SK-N-SH (cell line): Measurements from ENCODE around the gene OR2L13. TPM values are rescaled to one million over a fixed set of nuclear protein-coding genes. Genes with fewer than 3 reads are reported as not detected.

Source experiments
- CTCF ChIA-PET: fragments of 300-600, 350-600 bp; formaldehyde crosslinking; extraction: SDS; loops from one replicate; lab custom pipeline; 2021; lab: Yijun Ruan, JAX
- POLR2A ChIA-PET: fragments of 350-600 bp; sonication (Branson Sonifier 250); formaldehyde crosslinking; extraction: SDS; loops from one replicate; lab custom pipeline; 2020; ENCODE audit warnings: antibody characterized with exemption, inconsistent platforms; lab: Yijun Ruan, JAX
- DNase-seq: peaks from one replicate; pipeline ENCODE4 v3.0.0; 2012
- H2AFZ ChIP-seq: fragments of 200-600 bp; sonication (generic); 2 replicates; pipeline ENCODE4 v1.8.1; 2016; ENCODE audit warnings: antibody characterized with exemption, mild to moderate bottlenecking, low read depth
- H3F3A ChIP-seq: fragments of 200-600 bp; sonication (generic); replicated peaks from 2 replicates; pipeline ENCODE3; 2016; ENCODE audit warnings: antibody characterized with exemption, mild to moderate bottlenecking; ENCODE audit not compliant: insufficient read depth
- H3K27ac ChIP-seq, 2 experiments: fragments of 200-500 bp in 1 of 2; fragments of 200-600 bp in 1 of 2; sonication (Bioruptor generic) in 1 of 2; sonication (generic), shearing (Covaris generic) in 1 of 2; 2 replicates each; pipeline versions ENCODE4 v1.5.1 to v1.6.1; 2014 to 2016; ENCODE audit warnings: low read depth in 2 of 2, inconsistent platforms in 1 of 2, low read length in 1 of 2, mild to moderate bottlenecking in 1 of 2, mixed read lengths in 1 of 2
- H3K27me3 ChIP-seq: fragments of 200-600 bp; sonication (generic), shearing (Covaris generic); 2 replicates; pipeline ENCODE4 v1.6.1; 2016; ENCODE audit warnings: mixed run types; ENCODE audit not compliant: insufficient read depth
- H3K36me3 ChIP-seq, 2 experiments: fragments of 200-500 bp in 1 of 2; fragments of 200-600 bp in 1 of 2; sonication (Bioruptor generic) in 1 of 2; sonication (generic) in 1 of 2; replicated peaks in 1 of 2; 2 replicates each; pipeline versions ENCODE3 to v1.5.1; 2014 to 2016; ENCODE audit warnings: low read length in 1 of 2, mild to moderate bottlenecking in 1 of 2; ENCODE audit not compliant: insufficient read depth in 2 of 2, control insufficient read depth in 1 of 2
- H3K4me1 ChIP-seq, 2 experiments: fragments of 200-500 bp in 1 of 2; fragments of 200-600 bp in 1 of 2; sonication (Bioruptor generic) in 1 of 2; sonication (generic), shearing (Covaris generic) in 1 of 2; 2 replicates each; pipeline versions ENCODE4 v1.5.1 to v1.6.1; 2014 to 2016; ENCODE audit warnings: low read depth in 1 of 2, low read length in 1 of 2, mixed run types in 1 of 2; ENCODE audit not compliant: insufficient read depth in 2 of 2, control insufficient read depth in 1 of 2
- H3K4me2 ChIP-seq: fragments of 200-600 bp; sonication (generic), shearing (Covaris generic); 2 replicates; pipeline ENCODE4 v1.6.1; 2017; ENCODE audit warnings: mixed run types
- H3K4me3 ChIP-seq, 2 experiments: fragments of 200-500 bp in 1 of 2; fragments of 200-600 bp in 1 of 2; sonication (Bioruptor generic) in 1 of 2; sonication (generic), shearing (Covaris generic) in 1 of 2; 2 replicates each; pipeline versions ENCODE4 v1.5.1 to v1.8.1; 2014 to 2016; ENCODE audit warnings: low read depth in 2 of 2, inconsistent platforms in 1 of 2, low read length in 1 of 2, mild to moderate bottlenecking in 1 of 2, mixed read lengths in 1 of 2, moderate library complexity in 1 of 2
- H3K79me2 ChIP-seq: fragments of 200-600 bp; sonication (generic); 2 replicates; pipeline ENCODE4 v1.8.1; 2017; ENCODE audit warnings: mild to moderate bottlenecking; ENCODE audit not compliant: insufficient read depth
- H3K9ac ChIP-seq: fragments of 200-600 bp; sonication (generic); 2 replicates; pipeline ENCODE4 v1.6.1; 2017; ENCODE audit warnings: mixed run types
- H3K9me2 ChIP-seq: fragments of 200-600 bp; sonication (generic); 2 replicates; pipeline ENCODE4 v1.6.1; 2017; ENCODE audit warnings: mixed run types
- H3K9me3 ChIP-seq: fragments of 200-600 bp; sonication (generic); 2 replicates; pipeline ENCODE4 v1.6.1; 2017; ENCODE audit warnings: mixed run types, mild to moderate bottlenecking, moderate library complexity
- H4K20me1 ChIP-seq: fragments of 200-600 bp; sonication (generic); 2 replicates; pipeline ENCODE4 v1.6.1; 2017; ENCODE audit warnings: mild to moderate bottlenecking, mixed run types; ENCODE audit not compliant: insufficient read depth
- CHD2 ChIP-seq: fragments of 150-350 bp; IDR thresholded peaks from 2 replicates; pipeline ENCODE4 v1.6.1; 2018; ENCODE audit warnings: low read length; ENCODE audit not compliant: partially characterized antibody
- ELF1 ChIP-seq: IDR thresholded peaks from 2 replicates; pipeline ENCODE4 v1.4.0; 2012
- EP300 ChIP-seq, 2 experiments: IDR thresholded peaks; 2 replicates each; pipeline versions ENCODE4 v1.4.0 to v1.6.1; 2012; ENCODE audit warnings: borderline replicate concordance in 1 of 2, low read depth in 1 of 2, low read length in 1 of 2
- EZH2phosphoT487 ChIP-seq: fragments of 200-600 bp; sonication (generic); IDR thresholded peaks from 2 replicates; pipeline ENCODE4 v1.6.1; 2017; ENCODE audit warnings: low read depth, mixed run types, mild to moderate bottlenecking, antibody characterized with exemption, moderate library complexity, borderline replicate concordance
- GABPA ChIP-seq: IDR thresholded peaks from 2 replicates; pipeline ENCODE4 v1.4.0; 2012; ENCODE audit warnings: low read depth, mild to moderate bottlenecking
- JUND ChIP-seq: IDR thresholded peaks from 2 replicates; pipeline ENCODE4 v1.4.0; 2012
- MAX ChIP-seq: IDR thresholded peaks from 2 replicates; pipeline ENCODE4 v1.4.0; 2012; ENCODE audit warnings: low read depth
- NRF1 ChIP-seq: IDR thresholded peaks from 2 replicates; pipeline ENCODE4 v1.6.1; 2012; ENCODE audit warnings: low read depth, mild to moderate bottlenecking, low read length
- PBX3 ChIP-seq: IDR thresholded peaks from 2 replicates; pipeline ENCODE4; 2012
- RAD21 ChIP-seq: IDR thresholded peaks from 2 replicates; pipeline ENCODE4 v1.6.1; 2012; ENCODE audit warnings: mild to moderate bottlenecking, low read length
- REST ChIP-seq: IDR thresholded peaks from 2 replicates; pipeline ENCODE4 v1.6.1; 2012; ENCODE audit warnings: mild to moderate bottlenecking, low read depth, low read length, moderate library complexity
- RFX5 ChIP-seq: IDR thresholded peaks from 2 replicates; pipeline ENCODE4 v1.6.1; 2012; ENCODE audit warnings: mild to moderate bottlenecking, improper control_type of control experiment, low read length
- RXRA ChIP-seq: IDR thresholded peaks from 2 replicates; pipeline ENCODE4 v1.4.0; 2012; ENCODE audit warnings: low read depth, mild to moderate bottlenecking, borderline replicate concordance
- SMC3 ChIP-seq: IDR thresholded peaks from 2 replicates; pipeline ENCODE4 v1.6.1; 2012; ENCODE audit warnings: low read depth, low read length, improper control_type of control experiment
- TAF1 ChIP-seq: IDR thresholded peaks from 2 replicates; pipeline ENCODE4 v1.6.1; 2012; ENCODE audit warnings: low read depth, mild to moderate bottlenecking, low read length, moderate library complexity, borderline replicate concordance
- YY1 ChIP-seq: IDR thresholded peaks from 2 replicates; pipeline ENCODE4 v1.4.0; 2012; ENCODE audit warnings: low read depth, mild to moderate bottlenecking
- ZBTB33 ChIP-seq: IDR thresholded peaks from 2 replicates; pipeline ENCODE4 v1.4.0; 2012; ENCODE audit warnings: low read depth, borderline replicate concordance
- WGBS: methylation state at CpG from one replicate; pipeline ENCODE4 v1.1.6; 2017; ENCODE audit warnings: low lambda C conversion rate; 5-methylcytosine and 5-hydroxymethylcytosine counted together
- polyA plus RNA-seq, 3 experiments: library from polyadenylated mRNA; depleted of rRNA; stranded (reverse); fragments of >200 nt; gene quantifications; 2 replicates each; pipeline ENCODE4 v1.2.3, GENCODE V29; 2012

OR2L13 gene
- polyA plus RNA-seq, 1 of the 3 experiments (the other 2 are of a cell fraction), result 0.23 TPM

- ChIA-PET CTCF (no interaction called here), POLR2A (no interaction called here)
- Histone ChIP-seq H3K27ac (no peak overlapping the region), H4K20me1 (no peaks in the 10 kb centered on the region), H2AFZ (no peak overlapping the region), H3K4me2 (no peak overlapping the region), H3K36me3 (no peaks in the 10 kb centered on the region), H3K4me3 (no peak overlapping the region), H3K9ac (no peak overlapping the region), H3K9me2 (no peaks in the 10 kb centered on the region), H3K9me3 (no peaks in the 10 kb centered on the region), H3K27me3 (no peaks in the 10 kb centered on the region), H3F3A (no peaks in the 10 kb centered on the region), H3K79me2 (no peaks in the 10 kb centered on the region), H3K4me1 (no peaks in the 10 kb centered on the region)
- DNase-seq, result no peak
- no peak for TF ChIP-seq CHD2
- no peak for TF ChIP-seq MAX
- no peak for TF ChIP-seq YY1
- no peak for TF ChIP-seq RFX5
- TF ChIP-seq PBX3, result no peak
- no peak for TF ChIP-seq EZH2phosphoT487
- no peak for TF ChIP-seq EP300 (IDR thresholded peaks at IDR 0.05; ENCODE audit: borderline replicate concordance in 1 of 2, low read depth in 1 of 2, low read length in 1 of 2)
- TF ChIP-seq JUND, result no peak
- TF ChIP-seq RAD21, result no peak
- TF ChIP-seq REST, result no peak
- no peak for TF ChIP-seq NRF1
These were observed 7.9 kb downstream of the OR2L13 start for GRCh38 chr1:248102847-248103246.

GRCh38 chr1:248111157-248111556, 16.2 kb downstream of the OR2L13 start:
- Histone ChIP-seq H3K4me3 (no peak overlapping the region), H3K79me2 (no peaks in the 10 kb centered on the region), H3K27ac (no peak overlapping the region), H3K4me1 (no peaks in the 10 kb centered on the region; a peak in 1 of 4 replicates), H3F3A (no peaks in the 10 kb centered on the region), H3K9me3 (peaks cover 4% of the 10 kb centered on the region; the same call in 1 of the 2 replicates), H3K9ac (no peak overlapping the region), H2AFZ (no peak overlapping the region), H3K4me2 (no peak overlapping the region), H4K20me1 (no peaks in the 10 kb centered on the region), H3K9me2 (no peaks in the 10 kb centered on the region), H3K36me3 (no peaks in the 10 kb centered on the region), H3K27me3 (no peaks in the 10 kb centered on the region)
- DNase-seq, result no peak
- whole genome bisulfite sequencing, result 1% methylated on average over 5 of the region's 5 CpGs
- ChIA-PET POLR2A (no interaction called here), CTCF (no interaction called here)
- TF ChIP-seq SMC3 (no peak), ELF1 (no peak), RXRA (no peak), GABPA (no peak), REST (no peak), MAX (no peak), TAF1 (no peak), YY1 (no peak), ZBTB33 (no peak), EZH2phosphoT487 (no peak), CHD2 (no peak)
